ENCODE measurements around the gene MAPKAPK3. TPM values are rescaled to one million over a fixed set of nuclear protein-coding genes. Genes with fewer than 3 reads are reported as not detected.
"Not testable (repeated sequence)": the region's sequence is repeated elsewhere in the genome, so short reads cannot be mapped to it uniquely, and the experiment has no call there.

The MAPKAPK3 gene
- total RNA-seq, 1 donor from 2014 or later = 430 TPM

DNA sequence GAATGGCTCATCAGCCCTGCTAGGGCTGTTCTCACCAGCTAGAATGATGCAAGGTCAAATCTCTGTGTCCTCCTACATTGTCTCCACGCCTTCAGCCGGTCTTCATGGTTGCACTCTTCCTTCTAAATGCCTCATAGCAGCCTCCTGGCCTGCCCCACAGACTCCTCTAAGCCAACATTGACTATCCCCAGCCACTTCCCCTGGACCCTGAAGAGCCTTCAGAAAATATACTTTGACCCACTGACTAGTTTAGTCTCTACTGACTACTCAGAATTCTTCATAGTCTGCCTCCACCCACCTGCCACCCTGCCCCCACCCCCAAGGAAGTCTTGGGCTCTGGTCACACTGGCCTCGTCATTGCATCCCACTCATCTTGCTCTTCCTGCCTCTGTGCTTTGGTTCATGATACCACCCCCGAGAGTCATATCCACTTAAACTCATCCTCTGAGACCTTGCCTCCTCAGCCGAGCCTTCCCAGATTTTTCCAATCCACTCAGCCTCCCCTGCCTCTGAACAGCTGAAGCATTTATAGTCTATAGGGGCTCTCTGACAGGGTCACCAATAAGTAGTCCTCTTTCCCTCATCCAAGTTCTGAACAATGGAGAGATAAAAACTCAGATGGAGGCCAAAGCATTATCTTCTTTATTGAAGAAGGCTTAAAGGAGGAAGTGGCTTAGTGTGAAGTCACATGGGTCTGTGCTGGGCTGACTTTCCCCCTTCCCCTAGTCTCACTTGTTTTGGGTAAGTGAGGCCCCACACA lies 48.3 kb downstream of the MAPKAPK3 start:
- ATAC-seq (ENCODE audit: poor library complexity) (no peak), DNase-seq (no peak)
- intact Hi-C loops (cut with DNase I) = no loop called here

DNA sequence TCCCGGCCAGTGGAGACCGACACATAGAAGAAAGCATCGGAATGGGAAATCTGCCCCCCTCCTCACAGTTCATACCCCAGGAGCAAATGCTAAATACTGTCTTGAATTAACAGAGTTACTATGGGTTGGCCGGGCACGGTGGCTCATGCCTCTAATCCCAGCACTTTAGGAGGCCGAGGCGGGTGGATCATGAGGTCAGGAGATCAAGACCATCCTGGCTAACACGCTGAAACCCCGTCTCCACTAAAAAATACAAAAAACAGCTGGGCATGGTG lies 48.8 kb downstream of the MAPKAPK3 start:
- intact Hi-C loops (cut with DNase I); DNase-seq; ATAC-seq (ENCODE audit: poor library complexity): not testable (repeated sequence)

DNA sequence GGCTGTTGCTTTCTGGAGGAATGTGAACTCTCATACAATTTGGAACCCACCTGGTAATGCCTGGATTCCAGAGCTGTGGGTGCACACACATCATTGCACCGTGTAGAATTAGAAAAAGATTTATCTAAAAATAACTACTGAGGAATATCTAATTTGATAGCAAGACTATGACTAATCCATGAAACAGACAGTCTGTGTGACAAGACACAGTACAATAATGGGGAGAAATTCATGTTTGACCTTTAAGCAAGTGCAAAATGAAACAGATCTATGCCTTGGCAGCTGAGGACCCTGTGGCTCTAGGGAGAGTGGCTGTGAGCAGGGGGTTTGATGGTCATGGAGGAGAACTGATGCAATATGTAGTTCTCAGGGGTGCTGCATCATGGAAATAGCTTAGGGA lies 49.9 kb downstream of the MAPKAPK3 start:
- intact Hi-C loops (cut with DNase I) = no loop called here
- ATAC-seq (ENCODE audit: poor library complexity) = no peak

DNA sequence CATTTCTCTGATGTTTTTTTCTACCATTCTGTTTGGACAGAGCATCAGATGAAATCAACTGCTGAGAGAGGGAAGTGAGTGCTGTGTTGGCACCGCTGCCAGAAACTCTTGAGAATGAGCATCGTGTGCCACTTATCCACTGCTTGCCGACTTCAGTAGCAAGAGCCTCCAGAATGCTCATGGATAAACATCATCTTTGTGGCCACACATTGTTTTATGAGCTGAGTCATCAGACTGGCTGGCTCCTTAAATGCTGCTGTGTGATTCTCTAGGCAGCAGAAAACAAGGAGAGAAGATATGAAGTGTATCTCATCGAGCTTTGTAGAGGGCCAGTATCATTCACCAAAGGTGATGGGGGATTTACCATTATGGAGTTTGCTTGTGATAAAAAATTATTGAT lies 54.4 kb downstream of the MAPKAPK3 start:
- DNase-seq (no peak), ATAC-seq (ENCODE audit: poor library complexity) (peak; percentile 19)
- intact Hi-C loops (cut with DNase I) = no loop called here

More for the DNA sequence above, 49.9 kb downstream of the MAPKAPK3 start:
- no peak for DNase-seq

DNA sequence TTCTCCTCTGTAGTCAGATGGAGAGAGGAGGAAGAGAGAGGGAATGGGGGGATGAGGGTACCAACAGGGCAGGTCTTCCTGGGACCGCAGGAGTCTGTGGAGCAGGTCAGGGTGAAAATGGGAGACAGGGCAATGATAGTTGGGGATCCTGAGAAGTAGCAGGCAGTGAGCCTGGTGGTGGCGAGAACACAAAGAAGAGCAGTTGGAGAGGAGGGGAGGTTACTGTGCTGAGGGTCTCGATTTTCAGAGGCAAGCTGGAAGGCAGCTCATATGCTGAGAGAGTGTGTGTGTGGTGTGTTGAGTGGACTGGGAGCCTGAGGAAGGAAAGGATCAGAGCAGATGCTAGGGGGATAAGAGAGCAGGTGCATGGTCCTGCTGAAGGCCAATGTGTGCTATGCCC lies 55.7 kb downstream of the MAPKAPK3 start:
- DNase-seq = no peak
- ATAC-seq (ENCODE audit: poor library complexity) = no peak
- intact Hi-C loops (cut with DNase I) = no loop called here

DNA sequence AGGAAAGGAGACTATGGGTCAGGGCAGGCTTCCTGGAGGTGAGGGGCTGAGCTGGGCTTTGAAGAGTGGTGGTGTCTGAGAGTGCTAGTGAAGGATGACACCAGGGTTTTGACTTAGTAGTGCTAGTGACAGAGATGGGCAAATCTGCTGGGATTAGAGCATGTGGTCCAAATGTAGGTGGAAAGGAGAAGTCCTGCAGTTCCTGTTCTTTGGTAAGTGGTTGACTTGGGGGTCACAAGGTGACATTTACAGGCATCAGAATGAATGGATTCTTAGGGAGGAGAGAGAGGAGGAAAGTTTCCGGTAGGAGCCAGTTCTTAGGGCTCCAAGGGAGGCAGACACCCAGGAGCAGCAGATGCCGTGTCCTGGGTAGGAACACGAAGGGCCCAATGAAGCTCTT lies 57.0 kb downstream of the MAPKAPK3 start:
- ATAC-seq (ENCODE audit: poor library complexity) (no peak), DNase-seq (no peak)
- intact Hi-C loops (cut with DNase I) = no loop called here

DNA sequence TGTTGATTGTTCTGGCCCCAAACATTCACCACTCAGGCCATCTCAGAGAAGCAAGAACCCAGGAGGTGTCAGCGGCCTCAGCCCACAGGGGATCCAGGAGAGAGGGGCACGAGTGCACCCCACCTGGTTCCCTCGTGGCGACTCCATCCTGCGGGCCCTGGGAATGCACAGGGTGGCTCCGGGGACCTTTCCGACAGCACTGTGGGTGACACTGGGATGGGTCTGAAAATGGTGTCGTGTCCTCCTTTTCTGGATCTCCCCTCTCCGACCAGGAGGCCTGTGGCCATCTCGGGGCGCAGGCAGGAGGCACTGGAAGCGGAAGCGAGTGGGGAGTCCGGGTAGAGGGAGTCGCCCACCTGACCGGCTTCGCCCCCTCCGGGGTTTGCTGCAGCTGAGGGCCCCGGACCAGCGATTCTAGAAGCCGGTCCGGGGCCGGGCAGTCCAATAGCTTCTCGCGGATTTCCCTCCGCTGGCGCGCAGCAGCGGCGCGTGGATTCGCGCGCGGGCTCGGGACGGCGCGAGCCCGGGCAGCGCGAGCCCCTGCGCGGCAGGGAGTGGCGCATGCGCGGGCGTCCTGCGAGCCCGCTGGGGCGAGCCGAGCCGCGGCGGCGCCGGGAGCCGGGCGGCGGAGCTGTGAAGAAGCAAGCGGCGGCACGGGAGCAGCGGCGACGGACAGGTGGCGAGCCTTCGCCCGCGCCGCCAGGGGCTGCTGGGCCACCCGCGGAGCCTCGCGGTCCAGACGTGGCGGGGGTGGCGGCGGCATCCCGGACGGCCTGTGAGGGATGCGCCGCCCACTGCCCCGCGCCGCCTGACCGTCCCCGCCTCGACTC lies 57.6 kb downstream of the MAPKAPK3 start, which contains the start of gene DOCK3:
TSS of gene DOCK3 (plus strand) at position 579 of the 830 bp plus-strand sequence. CDS start 337 bp downstream, outside the sequence.
- ATAC-seq (ENCODE audit: poor library complexity) (peak; percentile 95), DNase-seq (peak; percentile 79)
- intact Hi-C loops (cut with DNase I) = no loop called here

DNA sequence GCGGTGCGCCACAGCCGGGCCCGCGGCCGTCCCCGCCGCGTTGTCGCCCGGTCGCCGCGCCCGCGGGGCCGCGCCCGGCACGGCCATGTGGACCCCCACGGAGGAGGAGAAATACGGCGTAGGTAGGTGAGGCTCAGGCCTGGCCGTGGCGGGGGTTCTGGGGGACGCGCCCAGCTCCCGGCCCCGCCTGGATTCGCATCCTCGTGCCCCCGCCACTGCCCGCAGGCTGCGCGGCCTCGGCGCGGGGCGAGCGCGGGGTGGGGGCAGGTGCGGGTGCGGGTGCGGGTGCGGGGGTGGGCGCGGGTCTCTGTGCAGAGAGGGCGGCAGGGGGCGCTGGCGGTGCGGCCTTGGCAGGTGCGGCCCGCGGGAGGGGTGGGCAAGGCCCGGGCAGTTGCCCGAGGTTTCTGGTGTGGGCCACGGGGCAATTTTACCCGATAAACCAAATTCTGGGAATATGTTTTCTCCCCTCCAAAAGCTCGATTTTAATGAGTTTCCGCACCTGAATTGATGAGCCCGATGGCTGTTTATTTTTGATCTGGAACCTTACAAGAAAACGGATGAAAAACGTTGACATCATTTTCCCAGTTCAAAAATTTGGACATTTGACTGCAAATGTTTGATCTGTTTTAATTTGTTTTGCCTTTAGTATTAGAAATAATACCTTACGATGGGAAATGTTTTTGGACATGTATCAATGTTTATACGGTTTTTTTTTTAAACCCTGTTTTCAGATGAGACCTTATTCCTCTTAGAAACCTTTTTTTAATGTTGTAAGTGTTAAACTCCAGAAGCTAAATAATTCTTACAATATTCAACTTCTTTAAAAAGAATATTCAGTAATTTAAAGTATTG lies 58.5 kb downstream of the MAPKAPK3 start:
- peak; percentile 67 for ATAC-seq (ENCODE audit: poor library complexity)
- intact Hi-C loops (cut with DNase I) = no loop called here
- DNase-seq = peak; percentile 56

DNA sequence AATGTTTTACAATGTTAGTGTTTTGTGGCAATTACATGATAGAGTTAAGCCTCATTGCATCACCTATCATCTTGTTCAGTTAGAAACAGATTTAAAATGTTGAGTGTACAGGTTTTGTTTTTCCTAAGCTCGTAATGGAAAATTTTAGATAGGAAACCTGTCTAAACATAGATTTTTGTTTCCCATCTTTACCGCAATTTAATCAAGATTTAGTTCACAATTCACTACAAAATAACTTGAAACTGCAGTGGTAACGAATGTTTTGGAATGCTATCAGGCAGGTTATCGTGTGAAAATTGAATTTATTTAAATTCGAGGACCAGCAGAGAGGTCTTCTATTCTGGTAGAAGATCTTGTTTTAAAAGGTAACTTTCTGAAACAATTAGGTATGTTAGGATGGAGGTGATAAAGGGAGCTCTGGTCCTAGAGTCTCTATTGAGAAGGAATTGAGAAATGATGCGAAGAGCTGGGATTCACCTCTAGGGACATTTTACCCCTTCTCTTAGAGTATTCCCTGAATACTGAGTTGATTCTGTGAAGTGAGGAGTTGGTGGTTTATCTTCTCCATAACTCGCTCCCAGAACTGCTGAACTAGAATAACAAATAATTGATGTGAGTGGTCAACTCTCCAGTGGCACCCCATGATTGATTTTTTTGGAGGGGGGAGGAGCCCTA lies 59.2 kb downstream of the MAPKAPK3 start:
- DNase-seq (no peak), ATAC-seq (ENCODE audit: poor library complexity) (no peak)
- intact Hi-C loops (cut with DNase I) = no loop called here

DNA sequence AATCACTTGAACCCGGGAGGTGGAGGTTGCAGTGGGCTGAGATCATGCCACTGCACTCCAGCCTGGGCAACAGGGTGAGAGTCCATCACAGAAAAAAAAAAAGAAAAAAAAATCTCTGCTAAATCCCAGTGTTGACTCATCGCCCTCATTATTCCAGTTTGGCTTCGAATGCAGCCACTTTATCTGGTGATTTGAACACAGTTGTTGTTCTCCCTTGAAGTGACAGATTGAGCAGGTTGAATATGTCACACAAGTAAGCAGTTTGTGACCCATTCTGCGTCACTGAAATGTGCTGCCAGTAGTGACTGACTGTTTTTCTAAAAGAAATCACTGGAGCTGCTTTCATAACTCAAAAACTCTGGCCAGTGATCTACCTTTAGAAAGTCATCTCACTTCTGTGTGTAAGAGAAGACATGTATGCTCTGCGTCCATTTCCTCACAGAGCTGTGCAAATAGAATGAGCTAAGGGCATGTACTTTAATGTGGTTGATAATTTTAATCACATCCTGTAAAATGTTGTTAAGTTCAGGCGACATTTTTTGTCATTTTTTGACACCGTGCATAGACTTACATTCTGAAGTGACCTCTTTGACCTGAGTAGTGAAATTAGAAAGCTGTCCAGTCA lies 70.3 kb downstream of the MAPKAPK3 start:
- DNase-seq (no peak), ATAC-seq (ENCODE audit: poor library complexity) (peak; percentile 83)
- intact Hi-C loops (cut with DNase I) = no loop called here

DNA sequence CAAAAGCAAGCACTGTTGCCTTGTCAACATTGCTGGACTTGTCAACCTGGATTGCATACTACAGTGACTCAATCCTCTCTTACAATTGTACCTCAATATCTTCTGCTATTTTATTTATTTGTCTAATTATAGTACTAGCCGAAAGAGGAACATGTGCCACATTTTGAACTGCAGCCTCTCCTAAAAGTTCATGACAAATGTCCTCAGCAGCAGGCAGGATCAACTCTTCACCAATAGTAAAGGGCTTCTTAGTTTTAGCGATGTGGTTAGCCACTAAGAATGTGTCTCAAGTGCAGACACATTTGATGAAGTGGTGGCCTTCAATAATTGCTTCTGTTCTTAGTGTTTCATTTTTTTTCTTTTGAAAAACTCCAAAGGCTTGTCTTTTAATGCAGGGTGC lies 71.0 kb downstream of the MAPKAPK3 start:
- intact Hi-C loops (cut with DNase I) = no loop called here
- ATAC-seq (ENCODE audit: poor library complexity) = peak; percentile 20

DNA sequence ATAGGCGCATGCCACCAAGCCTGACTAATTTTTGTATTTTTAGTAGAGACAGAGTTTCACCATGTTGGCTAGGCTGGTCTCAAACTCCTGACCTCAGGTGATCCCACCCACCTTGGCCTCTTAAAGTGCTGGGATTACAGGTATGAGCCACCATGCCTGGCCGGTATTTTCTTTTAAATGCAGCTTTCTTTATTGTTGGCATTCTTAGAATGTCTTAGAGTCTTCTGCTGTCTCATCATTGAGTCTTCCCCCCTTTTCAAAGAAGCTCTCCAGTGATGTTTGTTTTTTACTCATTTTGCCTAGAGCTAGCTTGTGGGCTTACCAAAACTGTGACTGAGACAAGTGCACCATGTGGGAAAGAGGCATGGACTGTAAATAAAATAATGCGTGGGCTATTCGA lies 71.7 kb downstream of the MAPKAPK3 start:
- intact Hi-C loops (cut with DNase I); DNase-seq: not testable (repeated sequence)

More for the DNA sequence above, 71.0 kb downstream of the MAPKAPK3 start:
- no peak for DNase-seq

DNA sequence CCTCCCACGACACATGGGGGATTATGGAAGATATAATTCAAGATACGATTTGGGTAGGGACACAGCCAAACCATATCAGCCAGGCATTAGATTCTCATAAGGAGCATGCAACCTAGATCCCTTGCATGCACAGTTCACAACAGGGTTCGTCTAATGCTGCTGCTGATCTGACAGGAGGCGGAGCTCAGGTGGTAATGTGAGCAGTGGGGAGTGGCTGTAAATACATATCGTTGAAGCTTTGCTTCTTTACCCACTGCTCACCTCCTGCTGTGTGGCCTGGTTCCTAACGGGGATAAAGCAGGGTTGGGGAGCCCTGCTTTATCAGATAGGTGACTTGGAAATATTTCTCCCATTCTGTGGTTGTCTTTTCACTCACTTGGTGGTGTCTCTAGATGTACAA lies 72.6 kb downstream of the MAPKAPK3 start:
- DNase-seq = no peak
- ATAC-seq (ENCODE audit: poor library complexity) = no peak
- intact Hi-C loops (cut with DNase I) = no loop called here

More for the DNA sequence above, 71.7 kb downstream of the MAPKAPK3 start:
- not testable (repeated sequence) for ATAC-seq (ENCODE audit: poor library complexity)

DNA sequence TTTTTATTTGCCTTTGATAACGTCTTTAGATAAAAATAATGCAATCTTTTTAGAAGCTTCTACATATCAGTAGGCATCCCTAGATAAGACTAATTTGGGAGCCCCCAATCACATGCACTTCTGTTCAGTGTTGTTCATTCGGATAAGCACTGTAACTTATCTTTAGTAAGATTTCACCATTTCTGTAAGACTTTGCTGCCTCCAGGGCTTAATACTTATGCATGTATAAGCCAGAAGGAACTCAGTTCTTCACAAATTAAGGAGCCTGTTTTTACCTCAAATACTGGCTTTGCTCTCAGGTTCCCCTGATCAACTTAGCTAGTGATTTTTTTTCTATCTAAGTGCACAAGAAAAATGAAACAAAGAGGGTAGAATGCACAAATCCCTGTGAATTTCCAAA lies 78.1 kb downstream of the MAPKAPK3 start:
- no peak for DNase-seq
- intact Hi-C loops (cut with DNase I) = no loop called here
- no peak for ATAC-seq (ENCODE audit: poor library complexity)

DNA sequence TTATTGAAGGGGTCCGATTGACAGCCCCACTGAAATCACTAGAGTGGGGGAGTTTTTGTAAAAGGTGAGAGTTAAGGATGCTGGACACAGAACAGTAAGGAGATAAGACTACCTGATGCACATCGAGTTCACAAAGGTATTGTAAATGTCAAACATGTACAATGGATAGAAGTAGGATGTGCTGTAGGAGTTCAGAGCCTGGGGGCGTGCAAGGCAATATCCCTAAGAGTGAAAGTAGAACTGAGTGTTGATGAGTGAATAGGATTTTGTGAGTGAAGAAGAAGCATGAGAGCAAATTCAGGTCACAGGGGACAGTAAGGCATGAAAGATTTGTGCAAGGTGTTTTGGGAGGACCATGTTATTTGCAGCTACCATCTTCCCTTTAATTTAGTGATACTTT lies 79.3 kb downstream of the MAPKAPK3 start:
- DNase-seq (no peak), ATAC-seq (ENCODE audit: poor library complexity) (no peak)
- intact Hi-C loops (cut with DNase I) = no loop called here

DNA sequence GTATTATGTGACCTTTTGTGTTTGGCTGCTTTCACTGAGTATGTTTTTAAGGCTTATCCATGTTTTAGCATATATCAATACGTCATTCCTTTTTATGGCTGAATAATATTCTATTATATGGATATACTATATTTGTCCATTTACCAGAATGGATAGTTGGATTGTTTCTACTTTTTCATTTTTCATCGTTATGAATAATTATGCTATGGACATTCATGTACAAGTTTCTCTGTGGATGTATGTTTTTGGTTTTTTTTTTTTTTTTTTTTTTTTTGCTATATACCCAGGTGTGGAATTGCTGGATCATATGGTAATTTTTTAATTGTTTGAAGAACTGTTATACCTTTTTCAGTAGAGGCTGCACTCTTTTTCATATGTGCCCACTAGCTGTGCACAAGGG lies 81.3 kb downstream of the MAPKAPK3 start:
- intact Hi-C loops (cut with DNase I) = no loop called here
- ATAC-seq (ENCODE audit: poor library complexity) (no peak), DNase-seq (no peak)
